Calu3 (cell line): ENCODE results near the gene DCDC2C. TPM values are rescaled to one million over a fixed set of nuclear protein-coding genes. Genes with fewer than 3 reads are reported as not detected.

ENCODE experiments used
- BruUV-seq: library from RNA; stranded (reverse); fragments of 400-500 nt; replicated peaks from 2 replicates; lab custom pipeline; 2021; lab: Mats Ljungman, UMichigan
- CTCF ChIA-PET: fragments of 300-600 bp; sonication (Branson Sonifier 250); formaldehyde crosslinking; loops from one replicate; lab custom pipeline; 2022; ENCODE audit warnings: antibody characterized with exemption; lab: Charles Lee
- DNase-seq: peaks from one replicate; pipeline ENCODE4 v3.0.0; 2022
- H3K27ac Mint-ChIP-seq: one replicate; pipeline ENCODE4 v1.8.0; 2022; ENCODE audit warnings: mixed read lengths; ENCODE audit not compliant: unreplicated experiment
- H3K27me3 Mint-ChIP-seq: one replicate; pipeline ENCODE4 v1.8.0; 2022; ENCODE audit warnings: mixed read lengths; ENCODE audit not compliant: unreplicated experiment
- H3K36me3 Mint-ChIP-seq: one replicate; pipeline ENCODE4 v1.8.0; 2022; ENCODE audit warnings: mild to moderate bottlenecking, moderate library complexity, mixed read lengths; ENCODE audit not compliant: insufficient read depth, unreplicated experiment
- H3K4me1 Mint-ChIP-seq: one replicate; pipeline ENCODE4 v1.8.0; 2022; ENCODE audit warnings: mild to moderate bottlenecking, low read depth, mixed read lengths; ENCODE audit not compliant: unreplicated experiment
- H3K4me3 Mint-ChIP-seq: one replicate; pipeline ENCODE4 v1.8.0; 2022; ENCODE audit warnings: mild to moderate bottlenecking, low read depth, moderate library complexity, mixed read lengths; ENCODE audit not compliant: unreplicated experiment
- H3K9me3 Mint-ChIP-seq: one replicate; pipeline ENCODE4 v1.8.0; 2022; ENCODE audit warnings: low read depth, mixed read lengths; ENCODE audit not compliant: unreplicated experiment
- intact Hi-C: fragments of 100-400 bp; cut with micrococcal nuclease; formaldehyde crosslinking; loops from one replicate; pipeline ENCODE4 v1.10.0; 2022; ENCODE audit not compliant: unreplicated experiment
- total RNA-seq: library from RNA; stranded (reverse); gene quantifications from 2 replicates; pipeline ENCODE4 v1.2.3, GENCODE V29; 2022
- TF ChIP-seq, protein P1 (sequence below): fragments of 200-600 bp; IDR thresholded peaks from one replicate; pipeline ENCODE4 v1.8.0; 2022; ENCODE audit warnings: antibody characterized with exemption; ENCODE audit not compliant: unreplicated experiment

The DCDC2C gene
- total RNA-seq, 1 experiment from 2014 or later = not detected

DNA sequence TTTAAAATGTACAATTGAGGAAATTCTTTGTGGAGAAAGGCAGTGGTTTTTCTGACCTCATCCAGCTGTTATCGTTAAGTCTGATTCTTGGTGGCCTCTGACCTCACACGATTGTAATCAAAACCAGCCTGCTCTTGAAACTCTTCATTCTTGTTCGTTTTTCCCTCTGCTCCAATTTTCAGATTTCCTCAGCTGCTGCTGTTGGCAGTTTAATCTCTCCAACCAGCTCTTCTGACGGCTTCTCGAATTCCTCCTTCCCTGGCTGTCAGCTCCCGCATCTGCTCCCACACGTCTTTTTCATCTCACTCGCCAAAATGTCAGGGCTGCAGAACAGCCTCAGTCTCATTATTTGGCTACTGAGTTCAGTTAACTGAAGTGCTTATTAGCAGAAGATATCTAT lies 136.1 kb downstream of the DCDC2C start:
- BruUV-seq = no TSS peak

DNA sequence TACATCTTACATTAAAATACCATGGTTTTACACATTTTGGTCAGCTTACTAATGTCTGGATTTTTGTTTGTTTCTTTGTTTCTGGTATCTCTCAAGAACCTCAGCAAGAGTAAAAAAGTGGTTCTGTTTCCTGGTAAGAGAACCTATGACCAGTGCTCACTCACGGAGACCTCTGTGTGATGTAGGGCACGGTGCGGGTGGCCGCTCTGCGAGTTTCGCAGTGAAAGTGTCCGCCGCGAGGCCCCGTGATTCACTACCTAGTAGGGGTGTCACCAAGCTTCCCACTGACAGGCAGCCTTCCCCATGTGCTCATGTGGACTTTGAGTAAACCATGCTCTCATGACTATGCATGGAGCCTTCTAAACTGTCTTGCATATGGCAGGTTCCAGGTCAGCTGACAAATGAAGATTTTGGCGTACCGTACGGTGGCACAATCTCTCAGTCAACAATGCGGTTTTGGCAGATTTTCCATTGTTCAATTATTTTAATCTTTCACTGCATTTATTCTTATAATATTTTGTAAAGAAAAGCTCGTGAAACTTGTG lies 137.3 kb downstream of the DCDC2C start:
- TF ChIP-seq, protein P1, sequence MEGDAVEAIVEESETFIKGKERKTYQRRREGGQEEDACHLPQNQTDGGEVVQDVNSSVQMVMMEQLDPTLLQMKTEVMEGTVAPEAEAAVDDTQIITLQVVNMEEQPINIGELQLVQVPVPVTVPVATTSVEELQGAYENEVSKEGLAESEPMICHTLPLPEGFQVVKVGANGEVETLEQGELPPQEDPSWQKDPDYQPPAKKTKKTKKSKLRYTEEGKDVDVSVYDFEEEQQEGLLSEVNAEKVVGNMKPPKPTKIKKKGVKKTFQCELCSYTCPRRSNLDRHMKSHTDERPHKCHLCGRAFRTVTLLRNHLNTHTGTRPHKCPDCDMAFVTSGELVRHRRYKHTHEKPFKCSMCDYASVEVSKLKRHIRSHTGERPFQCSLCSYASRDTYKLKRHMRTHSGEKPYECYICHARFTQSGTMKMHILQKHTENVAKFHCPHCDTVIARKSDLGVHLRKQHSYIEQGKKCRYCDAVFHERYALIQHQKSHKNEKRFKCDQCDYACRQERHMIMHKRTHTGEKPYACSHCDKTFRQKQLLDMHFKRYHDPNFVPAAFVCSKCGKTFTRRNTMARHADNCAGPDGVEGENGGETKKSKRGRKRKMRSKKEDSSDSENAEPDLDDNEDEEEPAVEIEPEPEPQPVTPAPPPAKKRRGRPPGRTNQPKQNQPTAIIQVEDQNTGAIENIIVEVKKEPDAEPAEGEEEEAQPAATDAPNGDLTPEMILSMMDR = no peak
- BruUV-seq = no TSS peak
- Mint-ChIP-seq H3K27me3 (peaks cover 26% of the 10 kb centered on the region), H3K9me3 (peaks cover 10% of the 10 kb centered on the region), H3K4me3 (no peak overlapping the region), H3K36me3 (no peaks in the 10 kb centered on the region), H3K27ac (no peak overlapping the region), H3K4me1 (no peaks in the 10 kb centered on the region)
- intact Hi-C loops = no loop called here
- no peak for DNase-seq
- CTCF ChIA-PET = no interaction called here

More for the DNA sequence above, 136.1 kb downstream of the DCDC2C start:
- TF ChIP-seq, protein P1 = no peak
- H3K27me3 Mint-ChIP-seq = peaks cover 24% of the 10 kb centered on the region
- H3K9me3 Mint-ChIP-seq = peaks cover 10% of the 10 kb centered on the region
- CTCF ChIA-PET = no interaction called here
- H3K4me1 Mint-ChIP-seq = no peaks in the 10 kb centered on the region
- no peak overlapping the region for H3K27ac Mint-ChIP-seq
- no peak for DNase-seq
- intact Hi-C loops = no loop called here
- no peak overlapping the region for H3K4me3 Mint-ChIP-seq
- no peaks in the 10 kb centered on the region for H3K36me3 Mint-ChIP-seq

DNA sequence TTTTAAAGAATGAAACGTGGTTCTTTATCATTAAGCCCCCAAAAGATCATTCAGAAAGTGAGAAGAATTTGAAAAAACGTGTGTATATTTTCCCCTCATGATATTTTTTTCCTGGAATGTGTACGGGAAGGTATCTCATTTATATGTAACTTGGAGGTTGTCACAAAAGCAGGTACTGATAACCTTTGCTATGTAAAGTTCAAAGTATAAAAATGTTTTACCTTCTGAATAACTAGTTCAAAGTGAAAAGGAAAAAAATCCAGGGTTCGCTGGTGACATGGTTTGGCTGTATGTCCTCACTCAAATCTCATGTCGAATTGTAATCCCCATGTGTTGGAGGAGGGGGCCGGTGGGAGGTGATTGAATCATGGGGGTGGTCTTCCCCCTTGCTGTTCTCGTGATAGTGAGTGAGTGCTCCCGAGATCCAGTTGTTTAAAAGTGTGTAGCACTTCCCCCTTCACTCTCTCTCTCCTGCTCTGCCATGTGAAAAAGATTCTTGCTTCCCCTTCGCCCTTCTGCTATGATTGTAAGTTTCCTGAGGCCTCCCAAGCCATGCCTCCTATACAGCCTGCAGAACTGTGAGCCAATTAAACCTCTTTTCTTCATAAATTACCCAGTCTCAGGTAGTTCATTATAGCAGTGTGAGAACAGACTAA lies 144.2 kb downstream of the DCDC2C start:
- Mint-ChIP-seq H3K36me3 (no peaks in the 10 kb centered on the region), H3K27ac (no peak overlapping the region), H3K4me3 (no peak overlapping the region), H3K9me3 (peaks cover 9% of the 10 kb centered on the region), H3K4me1 (no peaks in the 10 kb centered on the region), H3K27me3 (peaks cover 14% of the 10 kb centered on the region)
- intact Hi-C loops = no loop called here
- TF ChIP-seq, protein P1 = no peak
- no peak for DNase-seq
- CTCF ChIA-PET = no interaction called here
- BruUV-seq = no TSS peak

DNA sequence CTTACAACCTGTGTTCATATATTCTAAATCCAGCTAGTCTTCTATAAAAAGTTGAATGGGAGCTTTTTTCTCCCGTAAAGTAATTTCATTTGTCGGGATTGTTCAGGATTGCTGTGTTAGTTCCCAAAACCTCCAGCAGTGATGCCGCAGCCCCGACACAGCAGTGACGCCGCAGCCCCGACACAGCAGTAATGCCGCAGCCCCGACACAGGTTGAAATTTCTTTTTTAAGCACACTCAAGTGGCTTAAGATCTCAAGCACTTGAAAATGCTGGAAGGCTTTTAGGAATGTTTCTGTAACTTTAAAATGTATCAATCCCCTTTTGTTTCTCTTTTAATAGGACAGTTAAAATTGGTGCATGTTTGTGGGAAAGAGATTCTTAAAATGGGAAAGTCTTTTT lies 145.4 kb downstream of the DCDC2C start:
- DNase-seq = no peak
- Mint-ChIP-seq H3K4me1 (no peaks in the 10 kb centered on the region), H3K27ac (no peak overlapping the region), H3K4me3 (no peak overlapping the region), H3K27me3 (peaks cover 9% of the 10 kb centered on the region), H3K36me3 (no peaks in the 10 kb centered on the region), H3K9me3 (peaks cover 11% of the 10 kb centered on the region)
- intact Hi-C loops = no loop called here
- BruUV-seq = no TSS peak
- CTCF ChIA-PET = no interaction called here
- TF ChIP-seq, protein P1 = no peak
